Keratinocyte (primary cell): ENCODE results near the gene TAS1R2. TPM values are rescaled to one million over a fixed set of nuclear protein-coding genes. Genes with fewer than 3 reads are reported as not detected.

Source experiments
- DNase-seq: peaks from one replicate; pipeline ENCODE4 v3.0.0-alpha.2; 2011; ENCODE audit warnings: low read depth, missing footprints, low spot score
- FAIRE-seq: peaks from 2 replicates; lab custom pipeline; 2011; peaks lifted over from hg19 to GRCh38; lab: Jason Lieb, UNC
- H2AFZ ChIP-seq: 2 replicates; pipeline ENCODE4 v1.6.0; 2012; ENCODE audit warnings: low read length, control low read depth, inconsistent platforms; ENCODE audit not compliant: control insufficient read depth
- H3K27ac ChIP-seq: 2 replicates; pipeline ENCODE4 v1.5.1; 2011; ENCODE audit warnings: low read length; ENCODE audit not compliant: control insufficient read depth, insufficient read depth
- H3K27me3 ChIP-seq: 3 replicates; pipeline ENCODE4 v1.6.0; 2011; ENCODE audit warnings: low read length; ENCODE audit not compliant: control insufficient read depth, insufficient read depth; ENCODE audit errors: extremely low read depth
- H3K36me3 ChIP-seq, 2 experiments: 2 replicates in 1 of 2; 3 replicates in 1 of 2; pipeline ENCODE4 v1.5.1; 2011; ENCODE audit warnings: low read length in 2 of 2, mild to moderate bottlenecking in 1 of 2; ENCODE audit not compliant: control insufficient read depth in 2 of 2, insufficient read depth in 2 of 2; ENCODE audit errors: extremely low read depth in 1 of 2
- H3K4me1 ChIP-seq: 3 replicates; pipeline ENCODE4 v1.5.1; 2011; ENCODE audit warnings: low read length; ENCODE audit not compliant: control insufficient read depth, insufficient read depth; ENCODE audit errors: extremely low read depth
- H3K4me2 ChIP-seq: 3 replicates; pipeline ENCODE4 v1.6.0; 2011; ENCODE audit warnings: low read depth, low read length; ENCODE audit not compliant: control insufficient read depth, insufficient read depth; ENCODE audit errors: extremely low read depth
- H3K4me3 ChIP-seq, 3 experiments: fragments of 200-600 bp in 1 of 3; sonication (generic) in 1 of 3; 2 replicates in 2 of 3; 3 replicates in 1 of 3; pipeline ENCODE4 v1.5.1; 2011 to 2016; ENCODE audit warnings: low read length in 3 of 3, mild to moderate bottlenecking in 3 of 3, control low read depth in 2 of 3, inconsistent platforms in 1 of 3, low read depth in 1 of 3, mixed read lengths in 1 of 3, mixed run types in 1 of 3, moderate library complexity in 1 of 3; ENCODE audit not compliant: control insufficient read depth in 2 of 3, insufficient read depth in 2 of 3; ENCODE audit errors: extremely low read depth in 1 of 3
- H3K79me2 ChIP-seq: 2 replicates; pipeline ENCODE4 v1.6.0; 2012; ENCODE audit warnings: low read length; ENCODE audit not compliant: control insufficient read depth, insufficient read depth
- H3K9ac ChIP-seq: 3 replicates; pipeline ENCODE4 v1.6.0; 2011; ENCODE audit warnings: low read length; ENCODE audit not compliant: control insufficient read depth, insufficient read depth; ENCODE audit errors: extremely low read depth
- H3K9me1 ChIP-seq: 3 replicates; pipeline ENCODE4 v1.6.0; 2011; ENCODE audit warnings: low read length; ENCODE audit not compliant: control insufficient read depth, insufficient read depth; ENCODE audit errors: extremely low read depth
- H3K9me3 ChIP-seq: 2 replicates; pipeline ENCODE4 v1.5.1; 2012; ENCODE audit warnings: low read depth, low read length; ENCODE audit not compliant: control insufficient read depth
- H4K20me1 ChIP-seq: 3 replicates; pipeline ENCODE4 v1.6.0; 2011; ENCODE audit warnings: low read length; ENCODE audit not compliant: control insufficient read depth, insufficient read depth; ENCODE audit errors: extremely low read depth
- EZH2 ChIP-seq: IDR thresholded peaks from one replicate; pipeline ENCODE4 v1.6.1; 2012; ENCODE audit warnings: inconsistent platforms, mild to moderate bottlenecking, low read length, moderate library complexity
- dilution Hi-C: fragments of 300-500 bp; cut with MboI; formaldehyde crosslinking; loops from one replicate; pipeline ENCODE4 v1.7.0; 2020; ENCODE audit warnings: low sequenced_read_pairs; ENCODE audit not compliant: extremely low pct_ligation_motif_present
- polyA plus RNA-seq, 5 experiments: library from polyadenylated mRNA; depleted of rRNA in 3 of 5; stranded (reverse) in 3 of 5; stranded (forward) in 1 of 5; unstranded in 1 of 5; fragments of >200 nt; gene quantifications; 1 replicate in 1 of 5; 2 replicates in 3 of 5; 3 replicates in 1 of 5; pipeline versions ENCODE4 v1.2.1 to v1.2.3, GENCODE V29; 2011 to 2012; ENCODE audit warnings: missing spikeins in 2 of 5, low read depth in 1 of 5, low replicate concordance in 1 of 5
- TF ChIP-seq, protein P1 (sequence below), 3 experiments: IDR thresholded peaks in 1 of 3; conservative IDR thresholded peaks in 1 of 3; optimal IDR thresholded peaks in 1 of 3; 2 replicates in 2 of 3; 3 replicates in 1 of 3; pipeline versions ENCODE3 to v1.5.1; 2011; ENCODE audit warnings: low read length in 3 of 3, mild to moderate bottlenecking in 3 of 3, moderate library complexity in 2 of 3, control low read depth in 1 of 3, inconsistent platforms in 1 of 3; ENCODE audit not compliant: insufficient read depth in 2 of 3; ENCODE audit errors: extremely low read depth in 1 of 3

The TAS1R2 gene
- polyA plus RNA-seq, 1 donor (not counting 4 experiments of a cell fraction or from before 2014, with no cell fraction given): not detected

DNA sequence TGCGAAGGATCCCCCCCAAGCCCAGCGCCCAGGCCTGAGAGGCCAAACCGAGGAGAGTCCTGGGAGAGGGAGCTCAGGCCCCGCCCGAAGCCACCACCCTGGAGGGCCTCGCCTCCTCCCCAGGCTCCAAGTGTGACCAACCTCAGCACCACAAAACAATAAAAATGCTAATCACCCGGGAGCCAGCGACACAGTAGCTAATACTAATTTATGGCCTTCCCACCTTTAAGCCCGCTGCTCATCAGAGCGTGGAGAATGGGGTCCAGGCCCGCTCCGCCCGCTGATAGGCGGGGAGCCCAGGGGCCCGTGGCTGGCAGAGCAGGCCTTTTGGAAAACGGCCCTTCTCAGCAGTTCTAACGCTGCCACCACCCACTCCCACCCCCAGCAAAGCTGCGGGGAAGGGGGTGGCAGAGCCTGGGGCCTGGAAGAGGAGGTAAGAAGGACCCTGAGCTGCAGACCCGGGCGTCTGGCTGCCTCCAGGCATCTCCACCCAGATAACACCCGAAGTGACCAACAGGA is 20.4 kb upstream of the TAS1R2 start:
- no peaks in the 10 kb centered on the region for H3K9me3 ChIP-seq
- H3K4me2 ChIP-seq: no peak overlapping the region
- peaks cover 22 to 28% of the 10 kb centered on the region in 2 experiments for H3K36me3 ChIP-seq
- no peaks in the 10 kb centered on the region for H4K20me1 ChIP-seq
- DNase-seq: no peak
- H3K27me3 ChIP-seq: no peaks in the 10 kb centered on the region
- no peak overlapping the region for H3K27ac ChIP-seq
- no peak overlapping the region for H3K4me3 ChIP-seq
- H3K79me2 ChIP-seq: no peaks in the 10 kb centered on the region
- FAIRE-seq: no peak
- no peak for TF ChIP-seq EZH2
- TF ChIP-seq, protein P1, sequence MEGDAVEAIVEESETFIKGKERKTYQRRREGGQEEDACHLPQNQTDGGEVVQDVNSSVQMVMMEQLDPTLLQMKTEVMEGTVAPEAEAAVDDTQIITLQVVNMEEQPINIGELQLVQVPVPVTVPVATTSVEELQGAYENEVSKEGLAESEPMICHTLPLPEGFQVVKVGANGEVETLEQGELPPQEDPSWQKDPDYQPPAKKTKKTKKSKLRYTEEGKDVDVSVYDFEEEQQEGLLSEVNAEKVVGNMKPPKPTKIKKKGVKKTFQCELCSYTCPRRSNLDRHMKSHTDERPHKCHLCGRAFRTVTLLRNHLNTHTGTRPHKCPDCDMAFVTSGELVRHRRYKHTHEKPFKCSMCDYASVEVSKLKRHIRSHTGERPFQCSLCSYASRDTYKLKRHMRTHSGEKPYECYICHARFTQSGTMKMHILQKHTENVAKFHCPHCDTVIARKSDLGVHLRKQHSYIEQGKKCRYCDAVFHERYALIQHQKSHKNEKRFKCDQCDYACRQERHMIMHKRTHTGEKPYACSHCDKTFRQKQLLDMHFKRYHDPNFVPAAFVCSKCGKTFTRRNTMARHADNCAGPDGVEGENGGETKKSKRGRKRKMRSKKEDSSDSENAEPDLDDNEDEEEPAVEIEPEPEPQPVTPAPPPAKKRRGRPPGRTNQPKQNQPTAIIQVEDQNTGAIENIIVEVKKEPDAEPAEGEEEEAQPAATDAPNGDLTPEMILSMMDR (optimal IDR thresholded peaks at IDR 0.05 in 1 of 3, IDR thresholded peaks at IDR 0.05 in 1 of 3, conservative IDR thresholded peaks at IDR 0.05 in 1 of 3; ENCODE audit: extremely low read depth in 1 of 3, insufficient read depth in 2 of 3, low read length in 3 of 3): no peak
- dilution Hi-C loops: no loop called here
- H3K4me1 ChIP-seq: peaks cover 21% of the 10 kb centered on the region
- H3K9ac ChIP-seq: no peak overlapping the region
- no peak overlapping the region for H2AFZ ChIP-seq
- H3K9me1 ChIP-seq: no peaks in the 10 kb centered on the region

DNA sequence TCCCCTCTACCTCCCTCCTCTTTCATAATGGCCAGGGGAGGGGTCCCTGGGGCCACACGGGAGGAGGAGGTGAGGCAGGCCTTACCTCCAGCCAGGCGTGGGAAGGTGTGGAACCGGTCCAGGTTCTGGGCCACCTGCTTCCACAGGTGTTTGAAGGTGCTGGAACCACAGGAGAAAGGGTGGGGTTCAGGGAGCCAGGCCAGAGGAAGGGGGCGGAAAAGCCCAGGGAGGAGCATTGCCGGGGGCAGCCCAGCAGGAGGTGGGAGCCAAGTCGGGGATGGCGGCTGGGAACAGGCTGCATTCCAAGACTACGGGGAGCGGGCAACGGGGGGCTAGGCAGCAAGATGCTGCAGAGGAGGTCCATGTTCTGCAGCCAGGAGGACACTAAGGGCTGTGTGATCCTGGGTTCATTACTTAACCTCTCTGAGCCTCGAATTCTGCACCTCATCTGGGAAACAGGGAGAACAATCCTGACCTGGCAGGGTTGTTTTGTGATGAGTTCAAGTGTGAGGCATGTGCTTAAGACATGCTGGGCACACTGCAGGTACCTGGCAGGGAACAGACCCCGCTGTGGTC is 19.8 kb upstream of the TAS1R2 start:
- no peak overlapping the region for H3K4me2 ChIP-seq
- FAIRE-seq: no peak

More for the DNA sequence above, 19.8 kb upstream of the TAS1R2 start:
- no peak for DNase-seq
- no peak overlapping the region for H3K27ac ChIP-seq
- H2AFZ ChIP-seq: no peak overlapping the region
- dilution Hi-C loops: no loop called here
- H3K9me1 ChIP-seq: no peaks in the 10 kb centered on the region
- peaks cover 16% of the 10 kb centered on the region for H3K4me1 ChIP-seq
- H4K20me1 ChIP-seq: no peaks in the 10 kb centered on the region
- no peak overlapping the region for H3K4me3 ChIP-seq
- H3K9ac ChIP-seq: no peak overlapping the region
- no peaks in the 10 kb centered on the region for H3K9me3 ChIP-seq
- H3K27me3 ChIP-seq: no peaks in the 10 kb centered on the region
- peaks cover 23% of the 10 kb centered on the region in 2 experiments for H3K36me3 ChIP-seq
- H3K79me2 ChIP-seq: no peaks in the 10 kb centered on the region
- TF ChIP-seq EZH2: no peak
- TF ChIP-seq, protein P1 (optimal IDR thresholded peaks at IDR 0.05 in 1 of 3, IDR thresholded peaks at IDR 0.05 in 1 of 3, conservative IDR thresholded peaks at IDR 0.05 in 1 of 3; ENCODE audit: extremely low read depth in 1 of 3, insufficient read depth in 2 of 3, low read length in 3 of 3): no peak
